ENCODE measurements around the gene MEST.

- TF ChIP-seq CTCF (IDR thresholded peaks at IDR 0.05) (peak; percentile 35 to 71), EP300 (IDR thresholded peaks at IDR 0.05) (no peak), POLR2AphosphoS5 (IDR thresholded peaks at IDR 0.05) (no peak)
Measured at GRCh38 chr7:130486114-130486953, 5.6 kb upstream of the MEST start.
